Neuronal stem cell (in vitro differentiated cells): ENCODE data around the gene PLA2G2D.
"Not testable (repeated sequence)": the region's sequence is repeated elsewhere in the genome, so short reads cannot be mapped to it uniquely, and the experiment has no call there.

Experiments
- DNase-seq: peaks from one replicate; pipeline ENCODE4 v3.0.0-alpha.2; 2013; ENCODE audit warnings: low spot score
- H2AFZ ChIP-seq: one replicate; pipeline ENCODE4 v1.6.1; 2013; ENCODE audit warnings: mild to moderate bottlenecking, low read length, inconsistent platforms
- H2AK5ac ChIP-seq: 2 replicates; pipeline ENCODE4 v1.6.1; 2013; ENCODE audit warnings: low read depth, mild to moderate bottlenecking, inconsistent platforms, low read length, moderate library complexity, mixed read lengths
- H2BK120ac ChIP-seq: 2 replicates; pipeline ENCODE4 v1.6.1; 2013; ENCODE audit warnings: low read depth, mild to moderate bottlenecking, inconsistent platforms, low read length, moderate library complexity, mixed read lengths
- H2BK12ac ChIP-seq: one replicate; pipeline ENCODE4 v1.6.1; 2013; ENCODE audit warnings: low read length, inconsistent platforms
- H2BK15ac ChIP-seq: 2 replicates; pipeline ENCODE4 v1.6.1; 2013; ENCODE audit warnings: mild to moderate bottlenecking, low read length, inconsistent platforms, mixed read lengths
- H2BK5ac ChIP-seq: one replicate; pipeline ENCODE4 v1.6.1; 2013; ENCODE audit warnings: inconsistent platforms, mild to moderate bottlenecking, low read length, moderate library complexity
- H3K14ac ChIP-seq: one replicate; pipeline ENCODE4 v1.6.1; 2013; ENCODE audit warnings: low read length, inconsistent platforms
- H3K18ac ChIP-seq: 2 replicates; pipeline ENCODE4 v1.6.1; 2013; ENCODE audit warnings: low read length, inconsistent platforms
- H3K23ac ChIP-seq: 2 replicates; pipeline ENCODE4 v1.6.1; 2013; ENCODE audit warnings: low read depth, mild to moderate bottlenecking, mixed read lengths, low read length, inconsistent platforms; ENCODE audit not compliant: poor library complexity
- H3K27ac ChIP-seq: replicated peaks from 3 replicates; pipeline ENCODE4 v1.5.1; 2013; ENCODE audit warnings: low read length, inconsistent platforms
- H3K27me3 ChIP-seq, 3 experiments: 2 replicates each; pipeline ENCODE4 v1.6.1; 2013; ENCODE audit warnings: low read length in 3 of 3, mild to moderate bottlenecking in 2 of 3, inconsistent platforms in 1 of 3, low read depth in 1 of 3, mixed read lengths in 1 of 3, moderate library complexity in 1 of 3; ENCODE audit not compliant: control insufficient read depth in 3 of 3, insufficient read depth in 3 of 3
- H3K36me3 ChIP-seq, 2 donors: replicated peaks in 1 of 2; 2 replicates each; pipeline ENCODE4 v1.6.1; 2013; ENCODE audit warnings: low read length in 2 of 2; ENCODE audit not compliant: control insufficient read depth in 2 of 2, insufficient read depth in 2 of 2
- H3K4ac ChIP-seq: 2 replicates; pipeline ENCODE4 v1.6.1; 2013; ENCODE audit warnings: inconsistent platforms, mild to moderate bottlenecking, low read length, moderate library complexity
- H3K4me1 ChIP-seq, 2 donors: 1 replicate in 1 of 2; 2 replicates in 1 of 2; pipeline ENCODE4 v1.6.1; 2013; ENCODE audit warnings: low read length in 2 of 2, low read depth in 1 of 2; ENCODE audit not compliant: control insufficient read depth in 2 of 2, insufficient read depth in 1 of 2
- H3K4me2 ChIP-seq: one replicate; pipeline ENCODE4 v1.6.1; 2013; ENCODE audit warnings: mild to moderate bottlenecking, low read length, inconsistent platforms; ENCODE audit not compliant: insufficient read depth, poor library complexity, severe bottlenecking
- H3K4me3 ChIP-seq, 2 donors: 2 replicates each; pipeline ENCODE4 v1.5.1; 2013; ENCODE audit warnings: low read length in 2 of 2, mild to moderate bottlenecking in 2 of 2, inconsistent platforms in 1 of 2, moderate library complexity in 1 of 2
- H3K79me1 ChIP-seq: one replicate; pipeline ENCODE4 v1.6.1; 2013; ENCODE audit warnings: low read depth, mild to moderate bottlenecking, inconsistent platforms, low read length, moderate library complexity
- H3K9ac ChIP-seq: one replicate; pipeline ENCODE4 v1.6.1; 2013; ENCODE audit warnings: mild to moderate bottlenecking, low read depth, low read length, inconsistent platforms; ENCODE audit not compliant: poor library complexity
- H3K9me3 ChIP-seq, 2 donors: replicated peaks in 1 of 2; 2 replicates each; pipeline versions ENCODE3 to v1.6.1; 2013; ENCODE audit warnings: low read length in 2 of 2, mild to moderate bottlenecking in 2 of 2, inconsistent platforms in 1 of 2, low read depth in 1 of 2, mixed read lengths in 1 of 2, moderate library complexity in 1 of 2; ENCODE audit not compliant: control insufficient read depth in 2 of 2, insufficient read depth in 1 of 2
- H4K8ac ChIP-seq: one replicate; pipeline ENCODE4 v1.6.1; 2013; ENCODE audit warnings: low read depth, mild to moderate bottlenecking, inconsistent platforms, low read length, moderate library complexity
- H4K91ac ChIP-seq: one replicate; pipeline ENCODE4 v1.6.1; 2013; ENCODE audit warnings: low read length, low read depth, mild to moderate bottlenecking, inconsistent platforms; ENCODE audit not compliant: poor library complexity
- WGBS, 2 donors: extraction: QIAGEN DNeasy Blood & Tissue Kit; methylation state at CpG; one replicate each; pipeline ENCODE4 v1.1.7; 2013; ENCODE audit warnings: missing lambda C conversion rate in 2 of 2, mixed read lengths in 1 of 2; ENCODE audit not compliant: insufficient read length in 2 of 2, insufficient replicate concordance in 1 of 2; ENCODE audit errors: extremely low coverage in 2 of 2; 5-methylcytosine and 5-hydroxymethylcytosine counted together

PLA2G2D gene

DNA sequence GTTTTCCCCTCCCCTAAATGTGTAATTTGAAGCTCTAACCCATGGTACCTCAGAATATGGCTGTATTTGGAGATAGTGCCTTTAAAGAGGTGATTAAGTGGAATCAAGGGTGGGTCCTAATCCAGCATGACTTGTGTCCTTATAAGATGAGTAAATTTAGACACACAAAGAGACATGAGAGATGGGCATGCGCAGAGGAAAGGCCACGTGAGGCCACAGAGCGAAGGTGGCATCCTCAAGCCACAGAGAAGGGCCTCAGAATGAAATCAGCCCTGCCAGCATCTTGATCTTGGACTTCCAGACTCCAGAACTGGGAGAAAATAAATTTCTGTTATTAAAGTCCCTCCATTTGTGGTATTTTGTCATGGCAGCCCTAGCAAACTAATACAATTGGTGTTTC, 16.9 kb upstream of the PLA2G2D start:
- Histone ChIP-seq H2BK5ac (no peak overlapping the region), H2AFZ (no peak overlapping the region), H2BK15ac (no peak overlapping the region), H3K18ac (no peak overlapping the region), H3K14ac (no peak overlapping the region), H3K4me2 (no peak overlapping the region), H3K27ac (no peak overlapping the region), H3K79me1 (no peaks in the 10 kb centered on the region), H3K36me3 (no peaks in the 10 kb centered on the region), H2BK12ac (no peak overlapping the region), H3K27me3 (no peaks in the 10 kb centered on the region), H3K4me3 (no peak overlapping the region), H2AK5ac (no peak overlapping the region), H4K8ac (no peak overlapping the region), H3K9me3 (no peaks in the 10 kb centered on the region), H3K9ac (no peak overlapping the region), H3K4ac (no peak overlapping the region), H3K23ac (no peak overlapping the region), H2BK120ac (no peak overlapping the region), H4K91ac (no peak overlapping the region), H3K4me1 (no peaks in the 10 kb centered on the region)
- no CpG with 5 or more reads among the region's 3 CpGs for WGBS, 2 donors
- DNase-seq: no peak

GRCh38 chr1:20134995-20135394, 15.7 kb upstream of the PLA2G2D start:
- no CpG with 5 or more reads among the region's 3 CpGs for WGBS, 2 donors
- Histone ChIP-seq H3K18ac (no peak overlapping the region), H3K4me1 (no peaks in the 10 kb centered on the region)

DNA sequence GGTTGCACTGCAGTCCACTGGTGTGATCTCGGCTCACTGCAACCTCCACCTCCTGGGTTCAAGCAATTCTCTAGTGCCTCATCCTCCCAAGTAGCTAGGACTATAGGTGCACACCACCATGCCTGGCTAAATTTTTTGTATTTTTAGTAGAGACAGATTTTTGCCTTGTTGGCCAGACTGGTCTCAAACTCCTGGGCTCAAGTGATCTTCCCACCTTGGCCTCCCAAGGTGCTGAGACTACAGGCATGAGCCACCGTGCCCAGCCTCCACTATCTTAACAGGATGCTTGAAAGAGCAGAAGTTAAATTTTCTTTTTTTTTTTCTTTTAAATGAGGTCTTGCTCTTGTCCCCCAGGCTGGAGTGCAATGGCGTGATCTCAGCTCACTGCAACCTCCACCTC, 11.2 kb upstream of the PLA2G2D start:
- H2BK15ac ChIP-seq, H3K4ac ChIP-seq, H3K79me1 ChIP-seq, H4K91ac ChIP-seq, H3K27me3 ChIP-seq, H3K27ac ChIP-seq, H4K8ac ChIP-seq, H2BK120ac ChIP-seq, H2AK5ac ChIP-seq, H3K23ac ChIP-seq, H3K18ac ChIP-seq, H3K9me3 ChIP-seq, H2AFZ ChIP-seq, H3K36me3 ChIP-seq, H3K4me3 ChIP-seq, DNase-seq, H3K4me1 ChIP-seq, H3K14ac ChIP-seq, H2BK5ac ChIP-seq, H2BK12ac ChIP-seq, H3K4me2 ChIP-seq, H3K9ac ChIP-seq: not testable (repeated sequence)
- WGBS, 2 donors: no CpG with 5 or more reads among the region's 3 CpGs

More at GRCh38 chr1:20134995-20135394, 15.7 kb upstream of the PLA2G2D start:
- no peak overlapping the region for H4K91ac ChIP-seq
- no peaks in the 10 kb centered on the region for H3K9me3 ChIP-seq
- H3K27ac ChIP-seq: no peak overlapping the region
- no peaks in the 10 kb centered on the region for H3K27me3 ChIP-seq
- no peak overlapping the region for H2BK15ac ChIP-seq
- no peak overlapping the region for H2BK12ac ChIP-seq
- no peak overlapping the region for H3K4me3 ChIP-seq
- no peak overlapping the region for H3K4me2 ChIP-seq
- H3K14ac ChIP-seq: no peak overlapping the region
- H2AFZ ChIP-seq: no peak overlapping the region
- no peak overlapping the region for H2AK5ac ChIP-seq
- no peak overlapping the region for H3K4ac ChIP-seq
- no peak overlapping the region for H2BK120ac ChIP-seq
- no peak for DNase-seq
- H3K23ac ChIP-seq: no peak overlapping the region
- no peak overlapping the region for H4K8ac ChIP-seq
- no peaks in the 10 kb centered on the region for H3K36me3 ChIP-seq
- no peak overlapping the region for H2BK5ac ChIP-seq
- H3K79me1 ChIP-seq: no peaks in the 10 kb centered on the region
- H3K9ac ChIP-seq: no peak overlapping the region

GRCh38 chr1:20126806-20127440, 7.6 kb upstream of the PLA2G2D start:
- no peak overlapping the region for H2AK5ac ChIP-seq
- H3K27ac ChIP-seq: no peak overlapping the region
- H3K18ac ChIP-seq: no peak overlapping the region
- peaks cover 2% of the 10 kb centered on the region in 2 donors for H3K4me1 ChIP-seq
- H3K4me2 ChIP-seq: no peak overlapping the region
- H2BK12ac ChIP-seq: no peak overlapping the region
- no CpG with 5 or more reads among the region's 10 CpGs for WGBS, 2 donors
- no peaks in the 10 kb centered on the region for H3K79me1 ChIP-seq
- H3K9ac ChIP-seq: no peak overlapping the region
- no peak overlapping the region for H3K4ac ChIP-seq
- H3K4me3 ChIP-seq: peak overlapping the region in 1 of 2 donors; percentile 50
- no peaks in the 10 kb centered on the region for H3K27me3 ChIP-seq
- no peaks in the 10 kb centered on the region for H3K9me3 ChIP-seq
- H2BK120ac ChIP-seq: no peak overlapping the region
- H3K36me3 ChIP-seq: no peaks in the 10 kb centered on the region
- peak overlapping the region; percentile 33 for H3K14ac ChIP-seq
- no peak for DNase-seq
- no peak overlapping the region for H2BK15ac ChIP-seq
- no peak overlapping the region for H2BK5ac ChIP-seq
- no peak overlapping the region for H4K91ac ChIP-seq
- H4K8ac ChIP-seq: no peak overlapping the region
- H3K23ac ChIP-seq: no peak overlapping the region
- no peak overlapping the region for H2AFZ ChIP-seq
